Body of pancreas (tissue), 4 donors: ENCODE measurements around the gene TOP3B. TPM values are rescaled to one million over a fixed set of nuclear protein-coding genes. Genes with fewer than 3 reads are reported as not detected.

Experiments
- ATAC-seq: fragments of 150-250 bp; one replicate; pipeline ENCODE4 v1.9.1; 2016
- DNase-seq, 4 donors: peaks; one replicate each; pipeline ENCODE4 v3.0.0-alpha.2; 2019
- H3K27ac ChIP-seq, 4 donors: fragments of 200-600 bp; sonication (generic); 1 replicate in 3 of 4; 2 replicates in 1 of 4; pipeline versions ENCODE4 v1.5.1 to v1.6.1; 2016 to 2019; ENCODE audit warnings: mild to moderate bottlenecking in 1 of 4, mixed read lengths in 1 of 4, moderate library complexity in 1 of 4
- H3K27me3 ChIP-seq, 2 donors: fragments of 200-600 bp; sonication (generic); one replicate each; pipeline ENCODE4 v1.6.0; 2016; ENCODE audit warnings: mild to moderate bottlenecking in 1 of 2
- H3K36me3 ChIP-seq, 2 donors: fragments of 200-600 bp; sonication (generic); replicated peaks in 1 of 2; 2 replicates each; pipeline ENCODE4 v1.5.1; 2016; ENCODE audit warnings: low read depth in 2 of 2; ENCODE audit not compliant: insufficient read depth in 1 of 2
- H3K4me1 ChIP-seq: fragments of 200-600 bp; sonication (generic); one replicate; pipeline ENCODE4 v1.6.0; 2016
- H3K4me3 ChIP-seq, 2 donors: fragments of 200-600 bp; sonication (generic); 1 replicate in 1 of 2; 2 replicates in 1 of 2; pipeline ENCODE4 v1.5.1; 2016 to 2019
- H3K9me3 ChIP-seq, 3 donors: fragments of 200-600 bp; sonication (generic); 1 replicate in 2 of 3; 2 replicates in 1 of 3; pipeline ENCODE4 v1.5.1; 2016
- POLR2A ChIP-seq, 3 donors: fragments of 450-650 bp; IDR thresholded peaks; one replicate each; pipeline ENCODE4 v1.6.1; 2016; ENCODE audit warnings: antibody characterized with exemption in 3 of 3, mild to moderate bottlenecking in 2 of 3
- WGBS, 2 donors: methylation state at CpG; one replicate each; pipeline ENCODE4 v1.1.5; 2017; 5-methylcytosine and 5-hydroxymethylcytosine counted together
- intact Hi-C: fragments of 100-400 bp; cut with DNase I; formaldehyde crosslinking; loops from one replicate; pipeline ENCODE4 v1.15.1; 2023
- total RNA-seq, 2 donors: library from RNA; depleted of rRNA; stranded (reverse); fragments of >200 nt; gene quantifications; one replicate each; pipeline ENCODE4 v1.1.0, GENCODE V29; 2016
- TF ChIP-seq, protein P1 (sequence below), 7 experiments: fragments of 450-650 bp in 4 of 7; fragments of 200-600 bp in 3 of 7; sonication (generic) in 3 of 7; IDR thresholded peaks; one replicate each; pipeline ENCODE4 v1.5.1; 2016 to 2019; ENCODE audit warnings: antibody characterized with exemption in 7 of 7

TOP3B gene
- total RNA-seq, 2 donors from 2014 or later = 19.2 to 48.8 TPM

DNA sequence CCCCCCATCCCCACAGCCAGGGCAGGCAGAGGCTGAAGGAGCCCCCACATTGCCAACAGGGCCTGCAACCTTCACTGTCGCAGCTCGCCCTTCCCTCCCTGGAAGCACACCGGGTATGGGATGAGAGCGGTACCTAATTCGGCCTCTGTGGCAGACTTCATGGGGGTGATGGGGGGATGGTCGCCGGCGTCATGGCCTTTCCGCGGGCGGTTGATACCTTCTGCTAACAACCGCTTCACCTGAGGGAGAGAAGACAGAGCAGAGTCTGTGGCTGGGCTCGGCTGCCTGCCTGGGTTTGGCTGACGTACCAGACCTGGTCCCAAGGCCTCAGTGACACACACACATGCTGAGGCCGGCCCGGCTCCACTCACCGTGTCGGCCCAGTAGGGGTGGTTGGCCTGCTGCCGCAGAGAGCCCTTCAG lies 18.8 kb downstream of the TOP3B start:
- intact Hi-C loops = no loop called here
- Histone ChIP-seq H3K4me1 (no peaks in the 10 kb centered on the region), H3K9me3 (no peaks in the 10 kb centered on the region), H3K27me3 (no peaks in the 10 kb centered on the region), H3K27ac (no peak overlapping the region), H3K4me3 (no peak overlapping the region), H3K36me3 (peaks cover 0 to 26% of the 10 kb centered on the region in 2 donors)
- DNase-seq (no peak), ATAC-seq (no peak)
- TF ChIP-seq, protein P1, sequence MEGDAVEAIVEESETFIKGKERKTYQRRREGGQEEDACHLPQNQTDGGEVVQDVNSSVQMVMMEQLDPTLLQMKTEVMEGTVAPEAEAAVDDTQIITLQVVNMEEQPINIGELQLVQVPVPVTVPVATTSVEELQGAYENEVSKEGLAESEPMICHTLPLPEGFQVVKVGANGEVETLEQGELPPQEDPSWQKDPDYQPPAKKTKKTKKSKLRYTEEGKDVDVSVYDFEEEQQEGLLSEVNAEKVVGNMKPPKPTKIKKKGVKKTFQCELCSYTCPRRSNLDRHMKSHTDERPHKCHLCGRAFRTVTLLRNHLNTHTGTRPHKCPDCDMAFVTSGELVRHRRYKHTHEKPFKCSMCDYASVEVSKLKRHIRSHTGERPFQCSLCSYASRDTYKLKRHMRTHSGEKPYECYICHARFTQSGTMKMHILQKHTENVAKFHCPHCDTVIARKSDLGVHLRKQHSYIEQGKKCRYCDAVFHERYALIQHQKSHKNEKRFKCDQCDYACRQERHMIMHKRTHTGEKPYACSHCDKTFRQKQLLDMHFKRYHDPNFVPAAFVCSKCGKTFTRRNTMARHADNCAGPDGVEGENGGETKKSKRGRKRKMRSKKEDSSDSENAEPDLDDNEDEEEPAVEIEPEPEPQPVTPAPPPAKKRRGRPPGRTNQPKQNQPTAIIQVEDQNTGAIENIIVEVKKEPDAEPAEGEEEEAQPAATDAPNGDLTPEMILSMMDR (IDR thresholded peaks at IDR 0.05) = no peak
- 93% methylated on average over 19 of the region's 19 CpGs; no CpG with 5 or more reads in 1 of the 2 donors for whole genome bisulfite sequencing, 2 donors

DNA sequence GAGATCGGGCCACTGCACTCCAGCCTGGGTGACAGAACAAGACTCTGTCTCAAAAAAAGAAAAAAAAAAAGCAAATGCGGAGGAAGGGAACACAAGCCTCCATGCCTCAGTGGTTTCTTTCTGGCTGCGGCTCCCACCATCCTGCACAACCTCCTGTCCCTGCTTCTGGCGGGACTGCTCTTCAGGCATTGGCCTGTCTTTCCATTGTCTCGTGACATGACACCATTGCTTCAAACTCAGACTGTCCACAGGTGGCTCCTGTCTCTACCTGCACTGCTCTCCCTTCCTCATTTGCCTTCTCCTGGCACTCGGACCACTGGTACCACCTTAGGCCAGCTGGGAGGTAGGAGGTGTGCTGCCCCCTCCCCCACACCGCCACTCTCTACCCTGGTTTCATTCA lies 19.3 kb downstream of the TOP3B start:
- WGBS, 2 donors = 85 to 95% methylated on average over 7 of the region's 7 CpGs
- ATAC-seq = no peak
- H3K36me3 ChIP-seq = peaks cover 0 to 30% of the 10 kb centered on the region in 2 donors

DNA sequence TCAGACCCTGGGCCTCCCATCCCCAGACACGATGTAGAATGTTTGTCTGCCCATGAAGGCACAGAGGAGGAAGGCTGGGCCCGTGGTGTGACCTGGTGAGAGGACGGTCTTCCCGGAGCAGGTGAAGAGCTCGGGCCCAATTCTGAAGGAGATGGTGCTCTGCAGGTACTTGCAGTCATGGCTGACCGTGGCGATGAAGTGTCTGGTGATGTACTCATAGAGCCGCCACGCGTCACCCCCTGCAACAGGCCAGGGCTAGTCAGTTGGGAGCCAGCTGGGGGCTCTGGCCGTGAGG lies 20.0 kb downstream of the TOP3B start:
- WGBS, 2 donors = 93 to 98% methylated on average over 9 to 11 of the region's 11 CpGs
- H3K36me3 ChIP-seq = peaks cover 0 to 30% of the 10 kb centered on the region in 2 donors
- no peaks in the 10 kb centered on the region for H3K9me3 ChIP-seq
- intact Hi-C loops = no loop called here
- no peak overlapping the region for H3K4me3 ChIP-seq
- H3K4me1 ChIP-seq = no peaks in the 10 kb centered on the region
- H3K27ac ChIP-seq = no peak overlapping the region
- DNase-seq = no peak
- H3K27me3 ChIP-seq = no peaks in the 10 kb centered on the region
- TF ChIP-seq, protein P1 (IDR thresholded peaks at IDR 0.05) = no peak
- no peak for TF ChIP-seq POLR2A (IDR thresholded peaks at IDR 0.05)
- ATAC-seq = no peak

More for the DNA sequence above, 19.3 kb downstream of the TOP3B start:
- intact Hi-C loops = no loop called here
- Histone ChIP-seq H3K27ac (no peak overlapping the region), H3K4me1 (no peaks in the 10 kb centered on the region), H3K27me3 (no peaks in the 10 kb centered on the region), H3K4me3 (no peak overlapping the region), H3K9me3 (no peaks in the 10 kb centered on the region)
- TF ChIP-seq, protein P1 (IDR thresholded peaks at IDR 0.05) = no peak
- TF ChIP-seq POLR2A (IDR thresholded peaks at IDR 0.05) = no peak
- DNase-seq = no peak

DNA sequence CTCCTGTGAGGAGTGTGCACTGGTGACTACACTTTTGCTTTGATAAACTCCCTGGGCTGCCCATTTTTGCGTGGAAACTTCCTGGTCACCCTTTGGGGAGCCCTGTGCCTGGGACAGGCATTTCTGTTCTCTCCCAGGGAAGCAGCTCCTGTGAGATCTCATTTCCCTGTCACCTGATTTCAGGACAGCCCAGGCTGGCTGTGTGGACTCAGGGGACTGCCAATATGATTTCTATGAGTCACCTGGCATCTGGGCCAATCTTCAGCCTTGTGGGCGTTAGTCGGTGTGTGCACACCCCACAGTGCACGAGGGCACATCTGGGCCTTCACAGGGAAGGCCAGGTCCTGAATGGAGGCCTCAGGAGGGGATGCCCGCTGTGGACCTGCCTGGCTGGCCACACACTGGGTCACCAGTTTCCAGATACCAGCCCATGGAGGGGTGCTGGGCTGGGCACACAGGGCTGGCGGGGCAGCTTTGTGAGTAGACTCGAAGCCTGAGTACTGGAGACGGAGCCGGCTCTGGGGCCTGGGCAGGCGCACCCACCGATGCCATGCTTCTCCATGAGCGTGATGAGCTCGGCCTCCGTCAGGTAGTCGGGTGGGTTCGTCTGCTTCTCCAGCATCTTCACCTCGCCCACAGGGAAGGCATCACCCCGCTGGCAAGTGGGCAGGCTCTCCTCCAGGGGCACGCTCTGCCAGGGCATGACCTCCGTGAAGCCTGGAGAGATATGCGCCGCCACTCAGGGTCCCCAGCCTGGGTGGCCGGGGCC lies 20.5 kb downstream of the TOP3B start:
- Histone ChIP-seq H3K9me3 (no peaks in the 10 kb centered on the region), H3K4me1 (no peaks in the 10 kb centered on the region), H3K27ac (peak overlapping the region in 2 of 4 donors; percentile 25 to 52), H3K4me3 (no peak overlapping the region), H3K36me3 (peaks cover 0 to 26% of the 10 kb centered on the region in 2 donors), H3K27me3 (no peaks in the 10 kb centered on the region)
- ATAC-seq (peak; percentile 49), DNase-seq (peak in 2 of 4 donors; percentile 58 to 79)
- intact Hi-C loops = no loop called here
- TF ChIP-seq POLR2A (IDR thresholded peaks at IDR 0.05) = no peak
- TF ChIP-seq, protein P1 (IDR thresholded peaks at IDR 0.05) = no peak
- 90% methylated on average over 22 of the region's 23 CpGs; no CpG with 5 or more reads in 1 of the 2 donors for WGBS, 2 donors
